ENCODE measurements around the gene AHCYL2.
"Not testable (repeated sequence)": the region's sequence is repeated elsewhere in the genome, so short reads cannot be mapped to it uniquely, and the experiment has no call there.

Gene AHCYL2

GRCh38 chr7:129356176-129356575 is 131.3 kb downstream of the AHCYL2 start:
- DNase-seq: no peak

- DNase-seq: no peak
These were observed 134.3 kb downstream of the AHCYL2 start for GRCh38 chr7:129359176-129359575.

GRCh38 chr7:129359638-129360037 is 134.8 kb downstream of the AHCYL2 start:
- DNase-seq: no peak

GRCh38 chr7:129361771-129362170 is 136.9 kb downstream of the AHCYL2 start:
- no peak for DNase-seq

GRCh38 chr7:129362496-129362895 is 137.7 kb downstream of the AHCYL2 start:
- DNase-seq: no peak

- no peak for DNase-seq
These were observed 142.5 kb downstream of the AHCYL2 start for GRCh38 chr7:129367349-129367699.

GRCh38 chr7:129367700-129368388 is 143.0 kb downstream of the AHCYL2 start:
- DNase-seq: peak; percentile 33 to 41

- DNase-seq: no peak
These were observed 143.7 kb downstream of the AHCYL2 start for GRCh38 chr7:129368389-129368986.

GRCh38 chr7:129369447-129369846 is 144.6 kb downstream of the AHCYL2 start:
- DNase-seq: not testable (repeated sequence)

- no peak for DNase-seq
These were observed 146.0 kb downstream of the AHCYL2 start for GRCh38 chr7:129370812-129371211.

GRCh38 chr7:129371487-129371886 is 146.7 kb downstream of the AHCYL2 start:
- no peak for DNase-seq

- no peak for DNase-seq
These were observed 149.0 kb downstream of the AHCYL2 start for GRCh38 chr7:129373651-129374428.

- no peak for DNase-seq
These were observed 150.5 kb downstream of the AHCYL2 start for GRCh38 chr7:129375141-129375938.

GRCh38 chr7:129376076-129376777 is 151.4 kb downstream of the AHCYL2 start:
- peak; percentile 18 to 27 for DNase-seq

- DNase-seq: no peak
These were observed 152.2 kb downstream of the AHCYL2 start for GRCh38 chr7:129376778-129377700.

GRCh38 chr7:129381710-129382484 is 157.1 kb downstream of the AHCYL2 start:
- no peak for DNase-seq

GRCh38 chr7:129383542-129384132 is 158.8 kb downstream of the AHCYL2 start:
- no peak for DNase-seq

GRCh38 chr7:129385116-129385515 is 160.3 kb downstream of the AHCYL2 start:
- no peak for DNase-seq

GRCh38 chr7:129385598-129385997 is 160.8 kb downstream of the AHCYL2 start:
- DNase-seq: no peak

- DNase-seq: no peak
These were observed 161.7 kb downstream of the AHCYL2 start for GRCh38 chr7:129386506-129386905.

Measured in NCI-H1930 (cell line).